K562 (cell line): ENCODE data around the gene ARID3A. TPM values are rescaled to one million over a fixed set of nuclear protein-coding genes. Genes with fewer than 3 reads are reported as not detected.

ENCODE experiments used
- ATAC-seq: fragments of 200-7000 bp; cut with Tn5 transposase; 3 replicates; pipeline ENCODE4 v1.9.1; 2020; ENCODE audit warnings: moderate library complexity
- BruUV-seq: library from RNA; stranded (reverse); fragments of 400-500 nt; replicated peaks from 2 replicates; lab custom pipeline; 2021; lab: Mats Ljungman, UMichigan
- CTCF ChIA-PET: fragments of 300-600 bp; formaldehyde crosslinking; extraction: SDS; loops from one replicate; lab custom pipeline; 2021; ENCODE audit warnings: low intra/inter-chr PET ratio; lab: Yijun Ruan, JAX
- POLR2A ChIA-PET: fragments of 300-600, 350-650 bp; sonication (Branson Sonifier 250); formaldehyde crosslinking; extraction: SDS; loops from one replicate; lab custom pipeline; 2021; ENCODE audit warnings: antibody characterized with exemption, inconsistent platforms; lab: Yijun Ruan, JAX
- DNase-seq, 4 experiments: peaks; one replicate each; pipeline versions ENCODE4 v3.0.0 to v3.0.0-alpha.2; 2011 to 2018; ENCODE audit warnings: low spot score in 3 of 4, mixed read lengths in 3 of 4; ENCODE audit errors: extremely low read depth in 1 of 4
- FAIRE-seq: peaks from 2 replicates; lab custom pipeline; 2011; peaks lifted over from hg19 to GRCh38; lab: Jason Lieb, UNC
- H2AFZ ChIP-seq: 2 replicates; pipeline ENCODE4 v1.6.0; 2011; ENCODE audit warnings: low read depth, low read length, control low read depth, inconsistent platforms
- H3K27ac ChIP-seq: fragments of 200-600 bp; 3 replicates; pipeline ENCODE4 v1.8.0; 2011; ENCODE audit warnings: low read depth, mild to moderate bottlenecking, control low read depth, inconsistent platforms, low read length, moderate library complexity, mixed read lengths; ENCODE audit errors: extremely low read depth
- H3K27me3 ChIP-seq, 2 experiments: fragments of 300-600 bp in 1 of 2; 2 replicates in 1 of 2; 3 replicates in 1 of 2; pipeline versions ENCODE4 v1.6.0 to v1.8.0; 2011; ENCODE audit warnings: inconsistent platforms in 2 of 2, low read length in 2 of 2, mild to moderate bottlenecking in 1 of 2, mixed read lengths in 1 of 2, moderate library complexity in 1 of 2; ENCODE audit not compliant: control insufficient read depth in 2 of 2, insufficient read depth in 2 of 2
- H3K36me3 ChIP-seq: fragments of 300-600 bp; 3 replicates; pipeline ENCODE4 v1.8.0; 2011; ENCODE audit warnings: mild to moderate bottlenecking, low read length, inconsistent platforms; ENCODE audit not compliant: control insufficient read depth, insufficient read depth
- H3K4me1 ChIP-seq, 2 experiments: fragments of 200-600 bp in 1 of 2; replicated peaks in 1 of 2; 2 replicates in 1 of 2; 3 replicates in 1 of 2; pipeline versions ENCODE4 v1.5.1 to v1.8.0; 2011; ENCODE audit warnings: inconsistent platforms in 2 of 2, low read length in 2 of 2, mild to moderate bottlenecking in 1 of 2, mixed read lengths in 1 of 2, moderate library complexity in 1 of 2; ENCODE audit not compliant: control insufficient read depth in 2 of 2, insufficient read depth in 2 of 2
- H3K4me2 ChIP-seq: 2 replicates; pipeline ENCODE4 v1.6.1; 2011; ENCODE audit warnings: low read length, control low read depth, inconsistent platforms, mixed read lengths; ENCODE audit not compliant: insufficient read depth
- H3K4me3 ChIP-seq: fragments of 200-600 bp; sonication (generic), shearing (Covaris generic); 2 replicates; pipeline ENCODE4 v1.5.1; 2016; ENCODE audit warnings: control low read depth, inconsistent platforms
- H3K79me2 ChIP-seq: fragments of 200-600 bp; 3 replicates; pipeline ENCODE4 v1.8.0; 2011; ENCODE audit warnings: low read length, inconsistent platforms; ENCODE audit not compliant: control insufficient read depth, insufficient read depth
- H3K9ac ChIP-seq, 2 experiments: 2 replicates each; pipeline versions ENCODE4 v1.6.0 to v1.6.1; 2011; ENCODE audit warnings: low read depth in 2 of 2, low read length in 2 of 2, control low read depth in 1 of 2, inconsistent platforms in 1 of 2, mild to moderate bottlenecking in 1 of 2, mixed read lengths in 1 of 2; ENCODE audit not compliant: insufficient read depth in 1 of 2
- H3K9me1 ChIP-seq: one replicate; pipeline ENCODE4 v1.6.0; 2011; ENCODE audit warnings: inconsistent platforms, mild to moderate bottlenecking, low read length, moderate library complexity; ENCODE audit not compliant: control insufficient read depth, insufficient read depth
- H3K9me3 ChIP-seq: replicated peaks from 2 replicates; pipeline ENCODE4 v1.5.1; 2011; ENCODE audit warnings: low read depth, low read length, inconsistent platforms; ENCODE audit not compliant: control insufficient read depth, insufficient read depth
- H4K20me1 ChIP-seq: replicated peaks from 2 replicates; pipeline ENCODE4 v1.6.1; 2011; ENCODE audit warnings: low read length, inconsistent platforms, mixed read lengths; ENCODE audit not compliant: control insufficient read depth, insufficient read depth
- ATF3 ChIP-seq, 2 experiments: fragments of 450-650 bp in 1 of 2; sonication (generic) in 1 of 2; formaldehyde crosslinking in 1 of 2; IDR thresholded peaks in 1 of 2; conservative IDR thresholded peaks in 1 of 2; 2 replicates each; pipeline versions ENCODE4 v1.6.1 to v1.8.1; 2016 to 2023; ENCODE audit warnings: mild to moderate bottlenecking in 2 of 2, moderate library complexity in 2 of 2, inconsistent platforms in 1 of 2, missing genetic modification reagents in 1 of 2
- ATF6 ChIP-seq: sonication (generic); formaldehyde crosslinking; IDR thresholded peaks from 2 replicates; pipeline ENCODE4 v1.4.0; 2020; ENCODE audit warnings: mild to moderate bottlenecking, missing genetic modification reagents
- CTBP1 ChIP-seq: fragments of 450-650 bp; IDR thresholded peaks from 2 replicates; pipeline ENCODE4 v1.6.1; 2016; ENCODE audit warnings: borderline replicate concordance
- DNMT1 ChIP-seq: fragments of 450-650 bp; IDR thresholded peaks from 2 replicates; pipeline ENCODE4 v1.6.1; 2016; ENCODE audit warnings: antibody characterized with exemption, mild to moderate bottlenecking
- GATAD2A ChIP-seq: fragments of 450-650 bp; IDR thresholded peaks from 2 replicates; pipeline ENCODE4 v1.6.1; 2017
- HDGF ChIP-seq: fragments of 450-650 bp; IDR thresholded peaks from 2 replicates; pipeline ENCODE4 v1.6.1; 2016
- MBD1 ChIP-seq: fragments of 250-450 bp; sonication (Bioruptor Pico); IDR thresholded peaks from 2 replicates; pipeline ENCODE4 v1.8.0; 2022; ENCODE audit warnings: inconsistent platforms
- MNT ChIP-seq, 2 experiments: fragments of 450-650 bp; conservative IDR thresholded peaks; 2 replicates each; pipeline ENCODE4 v1.6.1; 2017; ENCODE audit warnings: mild to moderate bottlenecking in 2 of 2, moderate library complexity in 2 of 2
- POLR2A ChIP-seq: fragments of 450-650 bp; conservative IDR thresholded peaks from 2 replicates; pipeline ENCODE4 v1.6.1; 2016
- POLR2G ChIP-seq: fragments of 200-400 bp; formaldehyde crosslinking; IDR thresholded peaks from 2 replicates; pipeline ENCODE4 v1.6.1; 2017; ENCODE audit warnings: low read depth, mild to moderate bottlenecking, antibody characterized with exemption, low read length, moderate library complexity
- RBM22 ChIP-seq: fragments of 200-400 bp; formaldehyde crosslinking; IDR thresholded peaks from 2 replicates; pipeline ENCODE4 v1.6.1; 2018; ENCODE audit warnings: low read length, low read depth; ENCODE audit not compliant: poor library complexity, severe bottlenecking
- RHOXF2B ChIP-seq: fragments of 250-450 bp; sonication (Bioruptor Pico); conservative IDR thresholded peaks from 2 replicates; pipeline ENCODE4 v1.5.1; 2021
- STAT5A ChIP-seq: IDR thresholded peaks from 2 replicates; pipeline ENCODE4 v1.6.1; 2012; ENCODE audit warnings: low read length, inconsistent platforms, borderline replicate concordance
- YBX1 ChIP-seq: fragments of 450-650 bp; IDR thresholded peaks from 2 replicates; pipeline ENCODE4 v1.7.1; 2016; ENCODE audit warnings: mild to moderate bottlenecking
- ZBTB7A ChIP-seq: IDR thresholded peaks from 2 replicates; pipeline ENCODE4 v1.6.1; 2011; ENCODE audit warnings: low read depth, mild to moderate bottlenecking, low read length, moderate library complexity, borderline replicate concordance; ENCODE audit not compliant: control insufficient read depth
- ZEB2 ChIP-seq: fragments of 450-650 bp; IDR thresholded peaks from 2 replicates; pipeline ENCODE4 v1.6.1; 2016
- ZNF24 ChIP-seq: fragments of 450-650 bp; IDR thresholded peaks from 2 replicates; pipeline ENCODE4 v1.6.1; 2016
- ZNF551 ChIP-seq: fragments of 250-450 bp; sonication (Bioruptor Pico); IDR thresholded peaks from 2 replicates; pipeline ENCODE4 v1.5.0; 2021; ENCODE audit warnings: mild to moderate bottlenecking, moderate library complexity
- WGBS: fragments of 100-300 bp; shearing (Covaris generic); methylation state at CpG from one replicate; pipeline ENCODE4 v1.1.6; 2016; ENCODE audit warnings: low coverage, mixed read lengths; ENCODE audit not compliant: insufficient coverage; ENCODE audit errors: missing lambda C conversion rate; 5-methylcytosine and 5-hydroxymethylcytosine counted together
- in situ Hi-C: fragments of 300-500 bp; cut with MboI; formaldehyde crosslinking; loops from 4 replicates; pipeline ENCODE4 v1.15.0; 2018; ENCODE audit warnings: inconsistent platforms, mixed read lengths
- intact Hi-C: fragments of 100-400 bp; cut with micrococcal nuclease; formaldehyde crosslinking; loops from 2 replicates; pipeline ENCODE4 v1.14.2; 2022
- polyA plus RNA-seq, 8 experiments: library from polyadenylated mRNA; depleted of rRNA in 4 of 8; stranded (reverse) in 5 of 8; unstranded in 3 of 8; fragments of >200 nt; fragmentation: Nextera tagmentation in 2 of 8; fragmentation: Illumina TruSeq in 1 of 8; extraction: Ambion mirVana in 2 of 8; extraction: Trizol in 1 of 8; gene quantifications; 2 replicates each; pipeline versions ENCODE4 v1.2.1 to v1.2.3, GENCODE V29; 2011 to 2014; ENCODE audit warnings: inconsistent platforms in 1 of 8, missing spikeins in 1 of 8
- total RNA-seq, 7 experiments: library from RNA; depleted of rRNA in 6 of 7; stranded (reverse); fragments of >200 nt in 6 of 7; fragmentation: Illumina TruSeq in 2 of 7; extraction: Trizol in 2 of 7; gene quantifications; 2 replicates each; pipeline versions ENCODE4 v1.2.1 to v1.2.3, GENCODE V29; 2011 to 2021; ENCODE audit warnings: low replicate concordance in 1 of 7

ARID3A gene
- total and polyA plus RNA-seq, 9 of the 15 experiments (the other 6 are each of a cell fraction or from before 2014, with no cell fraction given): 1.4 to 118 (median 31.2) TPM

GRCh38 chr19:974564-975257 lies 48.9 kb downstream of the ARID3A start:
- FAIRE-seq: no peak
- no peak for TF ChIP-seq ZEB2
- TF ChIP-seq CTBP1: no peak
- TF ChIP-seq MNT (conservative IDR thresholded peaks at IDR 0.05): no peak
- TF ChIP-seq MBD1: no peak
- no peak for TF ChIP-seq ATF3 (IDR thresholded peaks at IDR 0.05)
- TF ChIP-seq ATF3 (CRISPR knock-in tag; conservative IDR thresholded peaks at IDR 0.05): no peak
- TF ChIP-seq YBX1: no peak
- 0 out of 2 replicates have a peak, but pooled peaks have one; percentile 10 for TF ChIP-seq ZBTB7A
- TF ChIP-seq ZNF551 (CRISPR knock-in tag): no peak
- no peak for TF ChIP-seq ZNF24
- peak; percentile 71 for TF ChIP-seq POLR2G
- TF ChIP-seq POLR2A: no peak
- no peak for TF ChIP-seq STAT5A
- TF ChIP-seq HDGF: no peak
- TF ChIP-seq ATF6: no peak
- TF ChIP-seq DNMT1: no peak
- TF ChIP-seq RBM22: peak; percentile 44
- no peak for TF ChIP-seq GATAD2A
- no peak for TF ChIP-seq RHOXF2B (CRISPR knock-in tag)

More at GRCh38 chr19:974564-975257, 48.9 kb downstream of the ARID3A start:
- peaks cover 10% of the 10 kb centered on the region for H3K9me3 ChIP-seq
- in situ Hi-C loops (no loop called here), intact Hi-C loops (no loop called here)
- no peaks in the 10 kb centered on the region for H4K20me1 ChIP-seq
- no peaks in the 10 kb centered on the region for H3K9me1 ChIP-seq
- ChIA-PET CTCF (no interaction called here), POLR2A (no interaction called here)
- H3K4me1 ChIP-seq: peaks cover 5 to 49% of the 10 kb centered on the region in 2 experiments; a peak in 4 of 5 replicates
- no TSS peak for BruUV-seq
- no peaks in the 10 kb centered on the region for H3K27me3 ChIP-seq
- no peak overlapping the region for H3K4me2 ChIP-seq
- H3K36me3 ChIP-seq: peaks cover 40% of the 10 kb centered on the region
- no peak overlapping the region for H3K27ac ChIP-seq
- peaks cover 8% of the 10 kb centered on the region for H3K79me2 ChIP-seq
- ATAC-seq (no peak), DNase-seq (no peak)
- H2AFZ ChIP-seq: no peak overlapping the region
- H3K9ac ChIP-seq: peak overlapping the region in 1 of 2 experiments; percentile 52; a peak in 2 of 4 replicates
- no peak overlapping the region for H3K4me3 ChIP-seq
- WGBS: 92% methylated on average over 17 of the region's 37 CpGs
